HG02759 (cell line): ENCODE data around the gene GLP1R.

Source experiments
- ATAC-seq: cut with Tn5 transposase; IDR thresholded peaks from one replicate; pipeline ENCODE4 v1.9.1; 2021; ENCODE audit warnings: mild to moderate bottlenecking, moderate library complexity; ENCODE audit not compliant: unreplicated experiment

The GLP1R gene

GRCh38 chr6:39043776-39044175 is 4.8 kb upstream of the GLP1R start:
- ATAC-seq = no peak

GRCh38 chr6:39044181-39044580 is 4.4 kb upstream of the GLP1R start:
- ATAC-seq = no peak

- ATAC-seq = no peak
Measured at GRCh38 chr6:39047434-39048327, 900 bp upstream of the GLP1R start.

- no peak for ATAC-seq
Measured at GRCh38 chr6:39049575-39050283, 1.1 kb downstream of the GLP1R start.

GRCh38 chr6:39050453-39051112 is 2.0 kb downstream of the GLP1R start:
- ATAC-seq = no peak

GRCh38 chr6:39051399-39052122 is 3.0 kb downstream of the GLP1R start:
- no peak for ATAC-seq

GRCh38 chr6:39053016-39053624 is 4.5 kb downstream of the GLP1R start:
- ATAC-seq = no peak

GRCh38 chr6:39053854-39054576 is 5.4 kb downstream of the GLP1R start:
- no peak for ATAC-seq

GRCh38 chr6:39054577-39055142 is 6.1 kb downstream of the GLP1R start:
- no peak for ATAC-seq

GRCh38 chr6:39055661-39056060 is 7.1 kb downstream of the GLP1R start:
- ATAC-seq = no peak

- no peak for ATAC-seq
Measured at GRCh38 chr6:39056191-39056590, 7.6 kb downstream of the GLP1R start.

- ATAC-seq = no peak
Measured at GRCh38 chr6:39056681-39057080, 8.1 kb downstream of the GLP1R start.

GRCh38 chr6:39057251-39058155 is 8.9 kb downstream of the GLP1R start:
- ATAC-seq = no peak

- ATAC-seq = no peak
Measured at GRCh38 chr6:39058471-39059147, 10.0 kb downstream of the GLP1R start.

GRCh38 chr6:39059496-39060310 is 11.1 kb downstream of the GLP1R start:
- no peak for ATAC-seq

GRCh38 chr6:39060467-39061160 is 12.0 kb downstream of the GLP1R start:
- no peak for ATAC-seq

GRCh38 chr6:39061182-39061581 is 12.6 kb downstream of the GLP1R start:
- no peak for ATAC-seq
